T-cell (primary cell): Measurements from ENCODE around the gene PRC1. TPM values are rescaled to one million over a fixed set of nuclear protein-coding genes. Genes with fewer than 3 reads are reported as not detected.

Experiments
- ATAC-seq, 4 experiments: fragments of 200-7000 bp in 3 of 4; fragments of 150-1000 bp in 1 of 4; cut with Tn5 transposase; replicated peaks in 1 of 4; 1 replicate in 3 of 4; 2 replicates in 1 of 4; pipeline ENCODE4 v1.10.0; 2021; ENCODE audit warnings: moderate library complexity in 3 of 4, mild to moderate bottlenecking in 2 of 4, moderate number of reproducible peaks in 1 of 4
- CTCF ChIA-PET, 2 donors: fragments of 300-600 bp; sonication (Branson Sonifier 250); formaldehyde crosslinking; loops; one replicate each; lab custom pipeline; 2022; ENCODE audit warnings: antibody characterized with exemption in 2 of 2; lab: Charles Lee
- POLR2A ChIA-PET, 2 donors: fragments of 300-600 bp; sonication (Branson Sonifier 250); formaldehyde crosslinking; loops; one replicate each; lab custom pipeline; 2022; ENCODE audit warnings: antibody characterized with exemption in 2 of 2; lab: Charles Lee
- DNase-seq, 35 experiments: peaks; one replicate each; pipeline versions ENCODE4 v3.0.0 to v3.0.0-alpha.2; 2013 to 2023
- H3K27ac ChIP-seq: one replicate; pipeline ENCODE4 v1.5.1; 2013; ENCODE audit warnings: low read length
- H3K27me3 ChIP-seq, 2 experiments: replicated peaks in 1 of 2; 1 replicate in 1 of 2; 2 replicates in 1 of 2; pipeline versions ENCODE4 v1.6.1 to v1.7.0; 2013; ENCODE audit warnings: low read length in 1 of 2, mixed read lengths in 1 of 2; ENCODE audit not compliant: control insufficient read depth in 2 of 2, insufficient read depth in 2 of 2; ENCODE audit errors: extremely low read depth in 1 of 2
- H3K36me3 ChIP-seq, 2 donors: 1 replicate in 1 of 2; 2 replicates in 1 of 2; pipeline versions ENCODE4 v1.6.1 to v1.7.0; 2013; ENCODE audit warnings: low read length in 1 of 2; ENCODE audit not compliant: control insufficient read depth in 2 of 2, insufficient read depth in 1 of 2; ENCODE audit errors: extremely low read depth in 1 of 2
- H3K4me1 ChIP-seq, 2 experiments: 1 replicate in 1 of 2; 2 replicates in 1 of 2; pipeline versions ENCODE4 v1.6.1 to v1.7.0; 2013; ENCODE audit warnings: low read length in 2 of 2, mixed read lengths in 1 of 2; ENCODE audit not compliant: insufficient read depth in 2 of 2, control insufficient read depth in 1 of 2; ENCODE audit errors: extremely low read depth in 1 of 2
- H3K4me3 ChIP-seq, 2 donors: 1 replicate in 1 of 2; 2 replicates in 1 of 2; pipeline versions ENCODE4 v1.5.1 to v1.7.0; 2013; ENCODE audit warnings: mild to moderate bottlenecking in 2 of 2, low read length in 1 of 2, moderate library complexity in 1 of 2; ENCODE audit not compliant: control insufficient read depth in 1 of 2; ENCODE audit errors: extremely low read depth in 1 of 2
- H3K9me3 ChIP-seq: 2 replicates; pipeline ENCODE4 v1.7.0; 2013
- H3K27ac Mint-ChIP-seq, 2 donors: one replicate each; pipeline ENCODE4 v1.8.0; 2020 to 2021; ENCODE audit warnings: mild to moderate bottlenecking in 2 of 2, mixed read lengths in 2 of 2
- H3K27me3 Mint-ChIP-seq, 2 donors: one replicate each; pipeline ENCODE4 v1.8.0; 2021 to 2022; ENCODE audit warnings: mixed read lengths in 2 of 2
- H3K36me3 Mint-ChIP-seq: one replicate; pipeline ENCODE4 v1.8.0; 2021; ENCODE audit warnings: mixed read lengths
- H3K4me1 Mint-ChIP-seq, 3 donors: one replicate each; pipeline ENCODE4 v1.8.0; 2020 to 2022; ENCODE audit warnings: mixed read lengths in 3 of 3, mild to moderate bottlenecking in 1 of 3
- H3K4me3 Mint-ChIP-seq, 3 donors: one replicate each; pipeline ENCODE4 v1.8.0; 2020 to 2022; ENCODE audit warnings: mild to moderate bottlenecking in 3 of 3, mixed read lengths in 3 of 3, moderate library complexity in 3 of 3
- H3K9me3 Mint-ChIP-seq, 3 donors: one replicate each; pipeline ENCODE4 v1.8.0; 2020 to 2022; ENCODE audit warnings: mixed read lengths in 3 of 3
- WGBS: methylation state at CpG from one replicate; pipeline ENCODE4 v1.1.5; 2013; ENCODE audit warnings: missing lambda C conversion rate; ENCODE audit not compliant: insufficient coverage; 5-methylcytosine and 5-hydroxymethylcytosine counted together
- total RNA-seq, 35 experiments: library from RNA in 6 of 35; stranded (reverse) in 6 of 35; fragments of 120-200 nt in 1 of 35; gene quantifications; one replicate each; pipeline versions ENCODE4 v1.2.1 to v1.2.4 and lab custom pipeline; 2013 to 2026

PRC1 gene
- total RNA-seq, 5 donors from 2014 or later (not counting 1 experiment from before 2014, with no cell fraction given): 4.7 to 25.9 (median 6.8) TPM

DNA sequence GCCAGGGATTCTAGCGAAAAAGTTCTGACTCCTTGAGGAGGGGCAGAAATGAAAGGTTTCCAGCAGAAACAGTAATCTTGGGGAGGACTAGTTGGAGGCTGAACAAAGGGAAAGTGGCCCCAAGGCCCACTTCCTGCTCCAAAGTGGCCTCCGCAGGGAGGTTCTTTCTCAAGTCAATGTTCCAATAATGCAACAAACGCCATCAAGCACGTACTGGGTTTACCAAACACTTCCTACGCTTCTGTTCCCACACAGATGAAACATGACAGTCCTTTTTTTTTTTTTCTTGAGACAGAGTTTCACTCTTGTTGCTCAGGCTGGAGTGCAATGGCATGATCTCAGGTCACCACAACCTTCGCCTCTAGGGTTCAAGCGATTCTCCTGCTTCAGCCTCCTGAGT is 49.2 kb downstream of the PRC1 start:
- no peaks in the 10 kb centered on the region for H3K4me1 Mint-ChIP-seq
- 71% methylated on average over 4 of the region's 7 CpGs for WGBS
- ChIA-PET POLR2A (interaction anchor here in 1 of 2 donors (0.6 kb wide), 1 partner anchor 40 kb away, joined by 4 read pairs; no protein-coding TSS in a partner anchor), CTCF (interaction anchor here in 1 of 2 donors (0.7 kb wide), 1 partner anchor 1034 kb away, joined by 3 read pairs; no protein-coding TSS in a partner anchor)
- Histone ChIP-seq H3K4me3 (no peak overlapping the region), H3K4me1 (no peaks in the 10 kb centered on the region), H3K36me3 (peaks cover 47 to 83% of the 10 kb centered on the region in 2 donors), H3K9me3 (no peaks in the 10 kb centered on the region), H3K27ac (no peak overlapping the region), H3K27me3 (no peaks in the 10 kb centered on the region)
- H3K4me3 Mint-ChIP-seq: no peak overlapping the region
- no peaks in the 10 kb centered on the region for H3K27me3 Mint-ChIP-seq
- DNase-seq (no peak), ATAC-seq (no peak)
- H3K36me3 Mint-ChIP-seq: peaks cover 43% of the 10 kb centered on the region
- no peaks in the 10 kb centered on the region for H3K9me3 Mint-ChIP-seq
- no peak overlapping the region for H3K27ac Mint-ChIP-seq

DNA sequence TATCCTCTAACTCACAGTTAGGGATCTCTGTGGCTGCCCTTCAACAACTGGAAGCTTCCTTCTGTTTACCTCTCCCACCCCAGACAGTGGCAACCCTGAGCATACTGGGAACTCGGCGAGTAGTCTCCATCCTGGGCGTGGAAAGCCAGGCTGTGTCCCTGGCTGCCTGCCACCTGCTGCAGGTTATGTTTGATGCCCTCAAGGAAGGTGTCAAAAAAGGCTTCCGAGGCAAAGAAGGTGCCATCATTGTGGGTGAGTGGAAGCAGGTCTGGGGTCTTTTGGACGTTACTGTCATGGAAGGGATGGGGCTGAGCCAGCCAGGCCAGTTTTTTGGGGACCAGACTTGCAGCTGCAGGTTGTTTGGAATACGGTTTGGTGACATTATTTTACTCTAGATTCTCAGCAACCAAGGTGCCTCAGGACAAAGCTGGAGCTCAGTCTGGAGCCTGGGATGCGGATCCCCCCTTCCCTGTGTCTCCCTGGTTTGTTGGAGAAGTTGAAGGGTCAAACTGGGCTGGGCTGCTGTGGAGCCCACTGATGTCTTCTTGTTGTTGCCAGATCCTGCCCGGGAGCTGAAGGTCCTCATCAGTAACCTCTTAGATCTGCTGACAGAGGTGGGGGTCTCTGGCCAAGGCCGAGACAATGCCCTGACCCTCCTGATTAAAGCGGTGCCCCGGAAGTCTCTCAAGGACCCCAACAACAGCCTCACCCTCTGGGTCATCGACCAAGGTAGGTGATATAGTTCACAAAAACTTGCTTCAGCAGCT is 51.8 kb downstream of the PRC1 start:
- H3K4me1 ChIP-seq: no peaks in the 10 kb centered on the region
- Mint-ChIP-seq H3K27me3 (no peaks in the 10 kb centered on the region), H3K9me3 (no peaks in the 10 kb centered on the region), H3K27ac (no peak overlapping the region), H3K4me1 (no peaks in the 10 kb centered on the region), H3K36me3 (peaks cover 47% of the 10 kb centered on the region), H3K4me3 (no peak overlapping the region)
- H3K36me3 ChIP-seq: peaks cover 41 to 82% of the 10 kb centered on the region in 2 donors
- H3K27ac ChIP-seq: no peak overlapping the region
- DNase-seq (no peak), ATAC-seq (no peak)
- ChIA-PET POLR2A (interaction anchor here in 1 of 2 donors (0.5 kb wide), 1 partner anchor 61 kb away, joined by 3 read pairs; no protein-coding TSS in a partner anchor), CTCF (interaction anchor here (0.6 to 1.3 kb wide), 4 partner anchors 9 to 48 kb away, joined by 3 to 5 read pairs (median 4); partner anchors contain the start of genes HDDC3 (in 1 of the 2) and RCCD1 (in 1 of the 2))
- no peaks in the 10 kb centered on the region for H3K27me3 ChIP-seq
- H3K4me3 ChIP-seq: no peak overlapping the region
- WGBS: 99% methylated on average over 8 of the region's 12 CpGs
- H3K9me3 ChIP-seq: no peaks in the 10 kb centered on the region

DNA sequence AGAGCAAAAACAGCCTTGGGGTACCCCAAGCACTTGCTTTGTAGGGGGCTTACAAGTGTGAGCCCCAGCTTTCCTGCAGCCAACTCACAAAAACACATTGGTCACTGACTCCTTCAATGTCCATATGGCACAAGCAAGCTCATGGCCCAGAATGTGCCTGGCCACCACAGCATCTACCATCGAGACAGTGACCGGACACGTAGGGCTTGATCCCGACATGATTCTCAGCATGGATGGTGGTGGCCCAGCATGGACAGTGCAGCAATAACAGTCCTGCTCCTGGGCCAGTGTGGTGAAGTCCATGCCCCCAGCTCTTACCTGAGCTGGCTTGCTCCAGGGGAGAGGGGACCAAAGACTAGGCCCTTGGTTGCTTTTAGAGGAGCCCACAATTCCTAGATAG is 53.3 kb downstream of the PRC1 start:
- Histone ChIP-seq H3K36me3 (peaks cover 41 to 78% of the 10 kb centered on the region in 2 donors), H3K4me1 (peaks cover 2 to 8% of the 10 kb centered on the region in 2 experiments)

DNA sequence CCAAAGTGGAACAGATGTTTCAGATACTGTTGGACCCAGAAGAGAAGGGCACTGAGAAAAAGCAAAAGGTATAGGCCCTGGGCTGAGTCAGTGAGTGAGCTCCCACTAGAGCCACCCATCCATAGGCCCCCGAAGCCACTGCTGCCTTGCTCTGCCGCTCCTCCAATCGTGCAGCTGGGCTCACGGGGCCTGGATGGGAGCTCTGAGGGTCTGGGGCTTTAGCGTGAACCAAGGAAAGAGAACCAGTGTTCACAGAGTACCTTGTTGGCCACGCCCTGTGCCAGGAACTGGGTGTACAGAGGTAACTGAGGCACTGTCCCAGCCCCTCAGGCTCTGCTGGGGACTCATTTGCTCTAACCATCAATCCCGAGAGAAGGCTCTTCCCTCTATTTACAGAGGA is 54.6 kb downstream of the PRC1 start:
- Histone ChIP-seq H3K36me3 (peaks cover 33 to 73% of the 10 kb centered on the region in 2 donors), H3K9me3 (no peaks in the 10 kb centered on the region), H3K4me1 (peaks cover 8 to 18% of the 10 kb centered on the region in 2 experiments), H3K27ac (no peak overlapping the region), H3K4me3 (no peak overlapping the region), H3K27me3 (no peaks in the 10 kb centered on the region)
- DNase-seq: no peak
- no peak for ATAC-seq
- ChIA-PET CTCF (no interaction called here), POLR2A (no interaction called here)
- WGBS: 100% methylated on average over 3 of the region's 7 CpGs
- Mint-ChIP-seq H3K27me3 (no peaks in the 10 kb centered on the region), H3K4me1 (peaks cover 14 to 16% (median 15%) of the 10 kb centered on the region in 3 donors), H3K36me3 (peaks cover 39% of the 10 kb centered on the region), H3K9me3 (no peaks in the 10 kb centered on the region), H3K4me3 (no peak overlapping the region), H3K27ac (no peak overlapping the region)

More for the DNA sequence above, 53.3 kb downstream of the PRC1 start:
- H3K4me3 ChIP-seq: no peak overlapping the region
- CTCF ChIA-PET: interaction anchor here in 1 of 2 donors (1.0 kb wide), 1 partner anchor 9 kb away, joined by 4 read pairs; the partner anchor contains the start of gene HDDC3
- H3K27me3 ChIP-seq: no peaks in the 10 kb centered on the region
- H3K9me3 ChIP-seq: no peaks in the 10 kb centered on the region
- peaks cover 39% of the 10 kb centered on the region for H3K36me3 Mint-ChIP-seq
- no peaks in the 10 kb centered on the region for H3K9me3 Mint-ChIP-seq
- no peak overlapping the region for H3K27ac ChIP-seq
- POLR2A ChIA-PET: no interaction called here
- 100% methylated on average over 4 of the region's 4 CpGs for WGBS
- no peak for ATAC-seq
- no peaks in the 10 kb centered on the region for H3K27me3 Mint-ChIP-seq
- no peak for DNase-seq
- H3K4me1 Mint-ChIP-seq: peaks cover 9 to 11% (median 9%) of the 10 kb centered on the region in 3 donors
- no peak overlapping the region for H3K27ac Mint-ChIP-seq
- H3K4me3 Mint-ChIP-seq: no peak overlapping the region

DNA sequence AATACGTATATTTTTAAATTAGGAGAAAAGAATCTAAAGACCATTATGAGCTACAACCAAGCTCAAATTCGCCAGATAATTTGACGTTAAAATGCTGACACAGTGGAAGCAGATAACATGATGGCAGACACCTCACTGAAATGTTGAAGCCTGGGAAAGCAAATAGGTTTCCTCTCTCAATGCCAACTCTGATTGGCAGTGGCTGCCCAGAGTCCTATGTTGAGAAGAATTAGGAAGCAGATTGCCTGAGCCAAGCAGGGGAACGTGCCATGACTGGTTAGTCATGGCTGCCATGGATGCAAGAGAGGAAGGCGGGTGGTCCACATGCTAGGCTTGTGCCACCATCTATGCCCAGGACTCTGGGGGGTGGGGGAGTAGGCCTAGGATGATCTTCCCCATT is 56.1 kb downstream of the PRC1 start:
- Mint-ChIP-seq H3K36me3 (peaks cover 39% of the 10 kb centered on the region), H3K27me3 (no peaks in the 10 kb centered on the region), H3K4me3 (no peak overlapping the region), H3K4me1 (peaks cover 21 to 23% (median 23%) of the 10 kb centered on the region in 3 donors), H3K9me3 (no peaks in the 10 kb centered on the region), H3K27ac (no peak overlapping the region)
- Histone ChIP-seq H3K9me3 (no peaks in the 10 kb centered on the region), H3K4me1 (peaks cover 16 to 32% of the 10 kb centered on the region in 2 experiments), H3K36me3 (peaks cover 28 to 58% of the 10 kb centered on the region in 2 donors), H3K27me3 (no peaks in the 10 kb centered on the region), H3K27ac (no peak overlapping the region), H3K4me3 (no peak overlapping the region)
- DNase-seq (no peak), ATAC-seq (no peak)
- 93% methylated on average over 3 of the region's 5 CpGs for WGBS
- ChIA-PET POLR2A (no interaction called here), CTCF (no interaction called here)

DNA sequence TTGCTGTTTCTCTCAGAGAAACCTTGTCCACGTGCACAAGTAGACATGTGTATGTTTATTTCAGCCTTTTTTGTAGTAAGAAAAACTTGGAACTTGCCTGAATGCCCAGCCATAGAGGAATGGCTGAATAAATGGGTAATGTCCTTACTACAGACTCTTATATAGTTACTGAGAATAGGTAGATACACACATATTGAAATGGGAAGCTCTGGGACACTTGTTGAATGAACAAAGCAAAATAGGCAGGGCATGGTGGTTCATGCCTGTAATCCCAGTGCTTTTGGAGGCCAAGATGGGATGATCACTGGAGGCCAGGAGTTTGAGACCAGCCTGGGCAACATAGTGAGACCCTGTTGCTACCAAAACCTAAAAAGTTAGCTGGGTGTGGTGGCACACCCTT is 57.5 kb downstream of the PRC1 start:
- H3K27me3 ChIP-seq: no peaks in the 10 kb centered on the region
- peaks cover 19 to 43% of the 10 kb centered on the region in 2 experiments for H3K4me1 ChIP-seq
- peaks cover 26% of the 10 kb centered on the region for H3K36me3 Mint-ChIP-seq
- H3K27ac Mint-ChIP-seq: no peak overlapping the region
- DNase-seq (no peak), ATAC-seq (no peak)
- no peaks in the 10 kb centered on the region for H3K9me3 Mint-ChIP-seq
- ChIA-PET CTCF (no interaction called here), POLR2A (no interaction called here)
- WGBS: no CpG with 5 or more reads among the region's 1 CpG
- H3K36me3 ChIP-seq: peaks cover 18 to 44% of the 10 kb centered on the region in 2 donors
- H3K4me1 Mint-ChIP-seq: peaks cover 25 to 30% (median 30%) of the 10 kb centered on the region in 3 donors
- no peaks in the 10 kb centered on the region for H3K27me3 Mint-ChIP-seq
- H3K9me3 ChIP-seq: no peaks in the 10 kb centered on the region
- no peak overlapping the region for H3K4me3 ChIP-seq
- H3K27ac ChIP-seq: no peak overlapping the region
- H3K4me3 Mint-ChIP-seq: peak overlapping the region; percentile 69 to 89 (median 89)
